PC-3 (cell line): ENCODE data around the gene ABCG1. TPM values are rescaled to one million over a fixed set of nuclear protein-coding genes. Genes with fewer than 3 reads are reported as not detected.

ENCODE experiments used
- ATAC-seq: fragments of 200-7000 bp; cut with Tn5 transposase; 2 replicates; pipeline ENCODE4 v1.9.1; 2020; ENCODE audit warnings: mild to moderate bottlenecking, moderate library complexity
- BruUV-seq: library from RNA; stranded (reverse); fragments of 400-500 nt; replicated peaks from 2 replicates; lab custom pipeline; 2021; lab: Mats Ljungman, UMichigan
- CTCF ChIA-PET: fragments of 300-600 bp; sonication (Branson Sonifier 250); formaldehyde crosslinking; loops from one replicate; lab custom pipeline; 2022; ENCODE audit warnings: antibody characterized with exemption; lab: Charles Lee
- POLR2A ChIA-PET: fragments of 300-600 bp; sonication (Branson Sonifier 250); formaldehyde crosslinking; loops from one replicate; lab custom pipeline; 2022; ENCODE audit warnings: antibody characterized with exemption; ENCODE audit not compliant: unreplicated experiment; lab: Charles Lee
- DNase-seq: peaks from one replicate; pipeline ENCODE4 v3.0.0-alpha.2; 2015
- H2AFZ ChIP-seq: fragments of 300-600 bp; sonication (generic); 2 replicates; pipeline ENCODE4 v1.6.0; 2016; ENCODE audit warnings: antibody characterized with exemption, low read length
- H3F3A ChIP-seq: fragments of 300-600 bp; sonication (generic); one replicate; pipeline ENCODE4 v1.6.0; 2017; ENCODE audit warnings: antibody characterized with exemption, low read length, control low read depth, mild to moderate bottlenecking; ENCODE audit not compliant: unreplicated experiment
- H3K27ac ChIP-seq: fragments of 300-600 bp; sonication (generic); 2 replicates; pipeline ENCODE4 v1.5.1; 2016; ENCODE audit warnings: mild to moderate bottlenecking, low read length
- H3K27me3 ChIP-seq: fragments of 300-600 bp; sonication (generic); 2 replicates; pipeline ENCODE4 v1.6.1; 2016; ENCODE audit warnings: low read length, mixed read lengths
- H3K36me3 ChIP-seq: fragments of 300-600 bp; sonication (generic); 2 replicates; pipeline ENCODE4 v1.6.1; 2016; ENCODE audit warnings: low read depth, mixed run types, low read length, mixed read lengths
- H3K4me1 ChIP-seq: fragments of 300-600 bp; sonication (generic); 2 replicates; pipeline ENCODE4 v1.5.1; 2016; ENCODE audit warnings: low read length; ENCODE audit not compliant: insufficient read depth
- H3K4me2 ChIP-seq: fragments of 300-600 bp; sonication (generic); 2 replicates; pipeline ENCODE4 v1.6.0; 2016; ENCODE audit warnings: low read length
- H3K4me3 ChIP-seq: fragments of 300-600 bp; sonication (generic); 2 replicates; pipeline ENCODE4 v1.5.1; 2016; ENCODE audit warnings: mild to moderate bottlenecking, low read length, mixed read lengths
- H3K79me2 ChIP-seq: fragments of 300-600 bp; sonication (generic); 2 replicates; pipeline ENCODE4 v1.6.1; 2017; ENCODE audit warnings: low read length, mixed read lengths
- H3K9ac ChIP-seq: fragments of 300-600 bp; sonication (generic); 2 replicates; pipeline ENCODE4 v1.6.0; 2016; ENCODE audit warnings: mild to moderate bottlenecking, low read length
- H3K9me2 ChIP-seq: fragments of 300-600 bp; sonication (generic); replicated peaks from 2 replicates; pipeline ENCODE4 v1.6.1; 2016; ENCODE audit warnings: mixed run types, low read length, mixed read lengths
- H3K9me3 ChIP-seq: fragments of 300-600 bp; sonication (generic); 2 replicates; pipeline ENCODE4 v1.6.1; 2016; ENCODE audit warnings: low read length, mixed read lengths
- H4K20me1 ChIP-seq: fragments of 300-600 bp; sonication (generic); 2 replicates; pipeline ENCODE4 v1.6.1; 2016; ENCODE audit warnings: low read length, mixed read lengths
- CTCF ChIP-seq: fragments of 300-600 bp; sonication (generic); conservative IDR thresholded peaks from 2 replicates; pipeline ENCODE4 v1.5.1; 2017; ENCODE audit warnings: antibody characterized with exemption, low read depth, mild to moderate bottlenecking, low read length
- EZH2 ChIP-seq: fragments of 300-600 bp; sonication (generic); IDR thresholded peaks from one replicate; pipeline ENCODE4 v1.6.1; 2017; ENCODE audit warnings: antibody characterized with exemption, mild to moderate bottlenecking, low read length; ENCODE audit not compliant: unreplicated experiment
- EZH2phosphoT487 ChIP-seq: fragments of 300-600 bp; sonication (generic); IDR thresholded peaks from 2 replicates; pipeline ENCODE4 v1.6.1; 2018; ENCODE audit warnings: mild to moderate bottlenecking, antibody characterized with exemption, low read length, borderline replicate concordance
- intact Hi-C: fragments of 100-400 bp; cut with micrococcal nuclease; formaldehyde crosslinking; loops from 2 replicates; pipeline ENCODE4 v1.9.0; 2023
- total RNA-seq: library from RNA; depleted of rRNA; stranded (reverse); fragments of >200 nt; gene quantifications from 2 replicates; pipeline ENCODE4 v1.2.3, GENCODE V29; 2014

Gene ABCG1
- total RNA-seq, 1 experiment from 2014 or later, result 0.66 TPM

DNA sequence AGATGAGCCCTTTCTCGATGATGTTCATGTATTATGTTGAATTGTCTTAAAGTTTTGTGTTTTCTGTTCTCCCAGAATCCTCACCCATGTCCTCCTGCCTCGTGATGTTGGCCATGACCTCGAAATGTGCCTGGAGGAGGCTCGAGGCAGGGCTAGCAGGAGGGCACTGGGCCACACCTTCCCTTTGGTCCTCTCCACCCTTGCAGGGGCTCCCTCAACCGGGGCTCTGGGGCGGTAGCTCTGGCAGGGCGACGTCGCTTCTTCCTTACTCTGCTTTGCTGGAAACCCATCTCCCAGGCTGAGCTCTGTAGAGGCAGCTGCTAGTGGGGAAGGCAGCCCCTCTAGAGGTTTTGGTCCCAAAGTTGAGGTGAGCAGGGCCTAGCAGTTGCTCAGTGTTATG lies 82.0 kb downstream of the ABCG1 start:
- Histone ChIP-seq H3K27ac (no peak overlapping the region), H3K27me3 (no peaks in the 10 kb centered on the region; the same call in 1 of the 2 replicates), H3K9ac (no peak overlapping the region), H3F3A (no peaks in the 10 kb centered on the region), H3K4me2 (no peak overlapping the region), H4K20me1 (no peaks in the 10 kb centered on the region), H3K79me2 (no peaks in the 10 kb centered on the region), H3K9me2 (no peaks in the 10 kb centered on the region), H3K36me3 (no peaks in the 10 kb centered on the region), H2AFZ (no peak overlapping the region), H3K4me3 (no peak overlapping the region), H3K9me3 (no peaks in the 10 kb centered on the region), H3K4me1 (no peaks in the 10 kb centered on the region)
- POLR2A ChIA-PET, result no interaction called here
- intact Hi-C loops, result no loop called here
- BruUV-seq, result no TSS peak
- CTCF ChIA-PET, result no interaction called here
- ATAC-seq (no peak), DNase-seq (no peak)
- no peak for TF ChIP-seq EZH2phosphoT487
- no peak for TF ChIP-seq CTCF
- no peak for TF ChIP-seq EZH2

DNA sequence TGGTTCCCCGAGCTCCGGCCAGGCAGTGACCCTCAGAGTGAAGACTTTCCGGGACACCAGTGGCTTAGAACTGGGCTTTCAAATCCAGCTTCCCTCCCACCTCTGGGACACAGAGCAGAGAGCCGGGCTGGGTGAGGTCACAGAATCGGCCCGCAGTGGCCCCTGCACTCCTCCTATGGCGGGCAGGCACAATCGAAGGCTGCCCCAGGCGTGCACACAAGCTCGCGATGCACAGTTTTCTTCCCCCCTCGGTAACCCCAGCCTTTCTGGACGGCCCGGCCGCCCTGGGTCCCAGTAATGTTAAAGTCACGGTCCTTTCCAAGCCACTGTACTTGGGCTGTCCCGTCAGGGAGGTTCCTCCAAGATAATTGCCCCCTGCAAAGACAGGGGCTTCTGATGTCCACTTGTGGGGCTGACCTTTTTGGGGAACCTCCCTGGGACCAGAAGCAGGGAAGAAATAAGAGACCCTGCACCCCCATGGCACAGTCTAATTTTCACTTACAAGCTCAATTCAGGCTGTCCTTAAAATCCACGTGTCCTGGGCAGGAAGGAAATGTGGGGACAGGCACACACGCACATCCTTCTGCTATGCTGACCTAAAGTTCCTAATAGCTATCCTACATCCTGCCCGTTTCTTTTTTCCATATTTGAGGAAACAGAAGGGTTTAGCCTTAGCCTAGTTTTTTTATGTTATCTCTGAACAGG lies 82.6 kb downstream of the ABCG1 start:
- Histone ChIP-seq H3K36me3 (no peaks in the 10 kb centered on the region), H3K4me2 (no peak overlapping the region), H2AFZ (no peak overlapping the region), H3K79me2 (no peaks in the 10 kb centered on the region), H3K27ac (no peak overlapping the region), H3K9ac (no peak overlapping the region), H3K9me3 (no peaks in the 10 kb centered on the region), H3K27me3 (no peaks in the 10 kb centered on the region; the same call in 1 of the 2 replicates), H3K9me2 (no peaks in the 10 kb centered on the region), H4K20me1 (no peaks in the 10 kb centered on the region), H3K4me1 (no peaks in the 10 kb centered on the region), H3K4me3 (no peak overlapping the region), H3F3A (no peaks in the 10 kb centered on the region)
- ChIA-PET CTCF (no interaction called here), POLR2A (no interaction called here)
- ATAC-seq (no peak), DNase-seq (no peak)
- BruUV-seq, result no TSS peak
- TF ChIP-seq EZH2 (no peak), CTCF (no peak), EZH2phosphoT487 (no peak)
- intact Hi-C loops, result no loop called here

GRCh38 chr21:42302076-42302650 lies 83.2 kb downstream of the ABCG1 start:
- Histone ChIP-seq H3F3A (no peaks in the 10 kb centered on the region), H3K9ac (no peak overlapping the region), H3K4me1 (no peaks in the 10 kb centered on the region), H3K9me3 (no peaks in the 10 kb centered on the region), H3K9me2 (no peaks in the 10 kb centered on the region), H4K20me1 (no peaks in the 10 kb centered on the region), H3K79me2 (no peaks in the 10 kb centered on the region), H3K27ac (no peak overlapping the region), H3K36me3 (no peaks in the 10 kb centered on the region), H3K27me3 (no peaks in the 10 kb centered on the region; the same call in 1 of the 2 replicates), H2AFZ (no peak overlapping the region), H3K4me2 (no peak overlapping the region), H3K4me3 (no peak overlapping the region)
- POLR2A ChIA-PET, result no interaction called here
- CTCF ChIA-PET, result no interaction called here
- no peak for DNase-seq
- intact Hi-C loops, result no loop called here
- TF ChIP-seq EZH2 (no peak), CTCF (no peak), EZH2phosphoT487 (no peak)
- no TSS peak for BruUV-seq
- ATAC-seq, result no peak
